Measurements from ENCODE around the gene CASP8.
"Not testable (repeated sequence)": the region's sequence is repeated elsewhere in the genome, so short reads cannot be mapped to it uniquely, and the experiment has no call there.

The CASP8 gene

DNA sequence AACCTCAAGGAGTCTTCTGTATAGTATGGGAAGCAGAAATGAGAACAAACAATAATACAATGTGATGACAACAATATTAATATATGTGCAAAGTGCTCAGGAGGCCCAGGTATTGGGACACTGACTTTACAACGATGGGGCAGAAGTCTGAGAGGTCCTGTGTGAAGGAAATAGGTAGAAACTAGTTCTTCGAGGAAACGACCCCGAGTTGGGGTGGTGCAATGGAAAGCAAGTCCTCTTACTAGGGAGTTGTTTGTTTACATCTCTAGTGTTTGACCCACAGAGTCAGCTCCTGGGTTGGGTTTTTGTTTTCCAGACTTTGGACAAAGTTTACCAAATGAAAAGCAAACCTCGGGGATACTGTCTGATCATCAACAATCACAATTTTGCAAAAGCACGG lies 16.2 kb downstream of the CASP8 start:
- H3K4me3 ChIP-seq (replicated peaks in 1 of 2; ENCODE audit: low read depth in 2 of 2, low read length in 2 of 2) = no peak overlapping the region
- no peak for DNase-seq (ENCODE audit: low read depth in 2 of 2)
- TF ChIP-seq, protein P1, sequence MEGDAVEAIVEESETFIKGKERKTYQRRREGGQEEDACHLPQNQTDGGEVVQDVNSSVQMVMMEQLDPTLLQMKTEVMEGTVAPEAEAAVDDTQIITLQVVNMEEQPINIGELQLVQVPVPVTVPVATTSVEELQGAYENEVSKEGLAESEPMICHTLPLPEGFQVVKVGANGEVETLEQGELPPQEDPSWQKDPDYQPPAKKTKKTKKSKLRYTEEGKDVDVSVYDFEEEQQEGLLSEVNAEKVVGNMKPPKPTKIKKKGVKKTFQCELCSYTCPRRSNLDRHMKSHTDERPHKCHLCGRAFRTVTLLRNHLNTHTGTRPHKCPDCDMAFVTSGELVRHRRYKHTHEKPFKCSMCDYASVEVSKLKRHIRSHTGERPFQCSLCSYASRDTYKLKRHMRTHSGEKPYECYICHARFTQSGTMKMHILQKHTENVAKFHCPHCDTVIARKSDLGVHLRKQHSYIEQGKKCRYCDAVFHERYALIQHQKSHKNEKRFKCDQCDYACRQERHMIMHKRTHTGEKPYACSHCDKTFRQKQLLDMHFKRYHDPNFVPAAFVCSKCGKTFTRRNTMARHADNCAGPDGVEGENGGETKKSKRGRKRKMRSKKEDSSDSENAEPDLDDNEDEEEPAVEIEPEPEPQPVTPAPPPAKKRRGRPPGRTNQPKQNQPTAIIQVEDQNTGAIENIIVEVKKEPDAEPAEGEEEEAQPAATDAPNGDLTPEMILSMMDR (IDR thresholded peaks at IDR 0.05; ENCODE audit: low read depth, low read length) = no peak

DNA sequence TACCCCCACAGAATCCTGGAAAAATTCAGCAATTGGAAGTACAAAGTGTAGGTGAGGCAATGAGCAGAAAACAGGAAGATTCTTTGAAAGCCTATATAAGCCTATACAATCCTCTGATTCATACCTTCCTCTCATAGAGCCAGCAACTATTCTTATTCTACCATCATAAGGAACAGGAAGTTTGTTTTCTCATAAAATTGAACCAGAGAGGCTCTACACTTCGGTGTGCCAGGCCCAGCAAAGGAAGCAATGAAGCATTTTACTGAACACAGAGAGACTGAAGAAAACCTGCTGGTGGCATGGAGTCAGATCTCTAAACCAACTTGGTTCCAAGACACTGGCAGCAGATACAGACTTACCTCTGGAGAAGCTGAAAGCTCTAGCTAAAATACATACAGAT lies 18.7 kb downstream of the CASP8 start:
- H3K4me3 ChIP-seq (replicated peaks in 1 of 2; ENCODE audit: low read depth in 2 of 2, low read length in 2 of 2) = no peak overlapping the region
- DNase-seq (ENCODE audit: low read depth in 2 of 2) = no peak
- TF ChIP-seq, protein P1 (IDR thresholded peaks at IDR 0.05; ENCODE audit: low read depth, low read length) = no peak

DNA sequence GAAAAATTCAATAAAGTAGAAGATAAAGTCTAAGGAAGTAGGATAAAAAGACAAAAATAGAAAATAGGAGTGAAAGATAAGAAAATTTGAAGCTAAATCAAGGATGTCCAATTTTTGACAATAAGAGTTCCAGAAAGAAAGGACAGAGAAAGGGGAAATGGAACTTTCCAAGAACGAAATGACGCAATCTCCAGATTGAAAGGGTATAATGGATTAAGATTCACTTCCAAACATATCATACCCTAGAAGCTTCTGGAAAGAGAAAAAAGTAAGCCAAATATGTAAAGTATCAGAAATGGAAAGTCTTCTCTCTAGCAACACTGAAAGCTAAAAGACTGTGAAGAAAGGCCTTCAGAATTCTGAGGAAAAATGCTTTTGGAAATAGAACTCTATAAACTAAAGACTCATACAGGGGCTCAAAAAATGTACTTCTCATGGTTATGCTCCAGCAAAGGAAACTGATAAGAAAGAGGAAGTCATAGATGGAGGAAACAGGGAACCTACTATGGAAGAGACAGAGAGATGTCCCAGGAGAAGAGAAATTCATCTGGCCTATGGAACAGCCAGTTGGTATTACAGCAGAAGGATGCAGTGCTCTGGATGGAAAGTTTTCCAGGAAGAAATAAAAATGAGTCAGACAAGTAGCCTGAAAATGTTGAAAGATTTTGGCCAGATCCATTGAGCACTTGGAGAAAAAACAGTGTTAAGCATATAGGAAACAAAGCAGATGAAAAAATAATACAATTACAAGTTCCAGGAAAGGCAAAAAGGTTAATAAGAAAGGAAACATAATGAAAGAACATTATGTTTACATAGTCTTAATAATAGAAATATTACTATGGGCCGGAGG lies 20.1 kb downstream of the CASP8 start:
- TF ChIP-seq, protein P1 (IDR thresholded peaks at IDR 0.05; ENCODE audit: low read depth, low read length) = no peak
- H3K4me3 ChIP-seq (replicated peaks in 1 of 2; ENCODE audit: low read depth in 2 of 2, low read length in 2 of 2) = no peak overlapping the region
- DNase-seq (ENCODE audit: low read depth in 2 of 2) = no peak

DNA sequence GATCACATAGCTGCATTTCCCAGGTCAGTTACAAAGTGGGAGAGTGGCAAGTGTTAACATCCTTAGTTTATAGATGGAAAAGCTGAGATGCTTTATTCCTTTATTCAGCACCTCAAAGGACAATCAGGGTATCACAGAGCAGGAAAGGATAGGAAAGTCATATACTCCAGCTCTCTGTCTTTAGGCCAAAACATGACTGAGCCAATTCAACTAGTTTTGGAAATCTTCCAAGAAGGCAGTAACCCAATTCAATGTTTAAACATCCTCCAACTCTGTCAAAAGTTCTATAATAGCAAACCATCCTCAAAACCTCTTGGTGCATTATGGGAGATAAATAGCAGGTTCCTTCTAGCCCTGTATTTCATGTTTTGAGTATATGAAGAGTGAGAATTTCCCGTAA lies 25.2 kb downstream of the CASP8 start:
- no peak overlapping the region for H3K4me3 ChIP-seq (replicated peaks in 1 of 2; ENCODE audit: low read depth in 2 of 2, low read length in 2 of 2)
- TF ChIP-seq, protein P1 (IDR thresholded peaks at IDR 0.05; ENCODE audit: low read depth, low read length) = no peak
- DNase-seq (ENCODE audit: low read depth in 2 of 2) = no peak

DNA sequence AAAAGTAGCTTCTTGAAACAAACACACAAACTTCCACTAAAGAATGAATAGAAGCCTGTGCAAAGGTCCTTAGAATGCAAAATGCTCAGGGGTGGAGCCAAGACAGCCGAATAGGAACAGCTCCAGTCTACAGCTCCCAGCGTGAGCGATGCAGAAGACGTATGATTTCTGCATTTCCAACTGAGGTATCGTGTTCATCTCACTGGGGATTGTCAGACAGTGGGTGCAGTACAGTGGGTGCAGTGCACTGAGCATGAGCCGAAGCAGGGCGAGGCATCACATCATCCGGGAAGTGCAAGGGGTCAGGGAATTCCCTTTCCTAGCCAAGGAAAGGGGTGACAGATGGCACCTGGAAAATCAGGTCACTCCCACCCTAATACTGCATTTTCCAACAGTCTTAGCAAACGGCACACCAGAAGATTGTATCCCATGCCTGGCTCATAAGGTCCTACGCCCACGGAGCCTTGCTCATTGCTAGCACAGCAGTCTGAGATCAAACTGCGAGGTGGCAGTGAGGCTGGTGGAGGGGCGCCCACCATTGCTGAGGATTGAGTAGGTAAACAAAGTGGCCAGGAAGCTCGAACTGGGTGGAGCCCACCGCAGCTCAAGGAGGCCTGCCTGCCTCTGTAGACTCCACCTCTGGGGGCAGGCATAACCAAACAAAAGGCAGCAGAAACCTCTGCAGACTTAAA lies 30.3 kb downstream of the CASP8 start:
- not testable (repeated sequence) for H3K4me3 ChIP-seq (replicated peaks in 1 of 2; ENCODE audit: low read depth in 2 of 2, low read length in 2 of 2); DNase-seq (ENCODE audit: low read depth in 2 of 2)

DNA sequence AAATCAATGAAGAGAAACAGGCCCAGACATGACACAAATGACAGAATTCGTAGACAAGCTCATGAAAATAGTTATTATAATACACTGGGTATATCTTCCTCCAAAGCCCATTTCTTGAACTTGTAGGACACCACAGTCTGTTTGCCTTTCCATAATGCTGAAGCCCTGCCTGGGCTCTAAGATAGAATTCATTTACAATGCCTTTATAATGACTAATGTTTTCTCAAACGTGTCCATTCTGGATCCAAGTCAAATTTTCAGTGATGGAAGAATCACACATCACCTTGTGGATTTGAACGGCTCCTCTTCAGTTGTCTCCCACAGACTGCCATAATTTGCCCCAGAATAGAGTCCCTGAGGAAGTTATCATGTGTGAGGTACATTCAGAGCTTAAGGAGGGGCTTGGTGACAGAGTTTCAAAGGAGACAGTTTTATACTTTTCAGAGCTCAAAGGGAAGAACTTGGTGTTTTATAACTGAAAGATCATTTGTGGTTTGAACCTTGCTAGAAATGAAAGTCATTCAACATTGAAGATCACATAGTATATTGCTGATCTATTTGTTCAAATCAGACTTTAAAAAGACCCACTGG lies 38.2 kb downstream of the CASP8 start:
- H3K4me3 ChIP-seq (replicated peaks in 1 of 2; ENCODE audit: low read depth in 2 of 2, low read length in 2 of 2) = no peak overlapping the region
- TF ChIP-seq, protein P1 (IDR thresholded peaks at IDR 0.05; ENCODE audit: low read depth, low read length) = no peak
- DNase-seq (ENCODE audit: low read depth in 2 of 2) = peak in 1 of 2 donors; percentile 44

DNA sequence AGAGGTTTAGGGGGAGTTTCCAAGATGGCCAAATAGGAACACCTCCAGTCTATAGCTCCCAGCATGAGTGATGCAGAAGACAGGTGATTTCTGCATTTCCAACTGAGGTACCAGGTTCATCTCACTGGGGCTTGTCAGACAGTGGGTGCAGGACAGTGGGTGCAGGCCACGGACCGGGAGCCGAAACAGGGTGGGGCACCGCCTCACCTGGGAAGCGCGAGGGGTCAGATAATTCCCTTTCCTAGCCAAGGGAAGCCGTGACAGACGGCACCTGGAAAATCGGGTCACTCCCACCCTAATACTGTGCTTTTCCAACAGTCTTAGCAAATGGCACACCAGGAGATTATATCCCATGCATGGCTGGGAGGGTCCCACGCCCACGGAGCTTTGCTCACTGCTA lies 39.6 kb downstream of the CASP8 start:
- DNase-seq (ENCODE audit: low read depth in 2 of 2); H3K4me3 ChIP-seq (replicated peaks in 1 of 2; ENCODE audit: low read depth in 2 of 2, low read length in 2 of 2): not testable (repeated sequence)

All from cardiac fibroblast (primary cell).